GM18508 (cell line): ENCODE results near the gene MPO.

Source experiments
- ATAC-seq: cut with Tn5 transposase; IDR thresholded peaks from one replicate; pipeline ENCODE4 v1.9.1; 2021; ENCODE audit warnings: moderate number of reproducible peaks; ENCODE audit not compliant: insufficient read depth, unreplicated experiment

MPO gene

DNA sequence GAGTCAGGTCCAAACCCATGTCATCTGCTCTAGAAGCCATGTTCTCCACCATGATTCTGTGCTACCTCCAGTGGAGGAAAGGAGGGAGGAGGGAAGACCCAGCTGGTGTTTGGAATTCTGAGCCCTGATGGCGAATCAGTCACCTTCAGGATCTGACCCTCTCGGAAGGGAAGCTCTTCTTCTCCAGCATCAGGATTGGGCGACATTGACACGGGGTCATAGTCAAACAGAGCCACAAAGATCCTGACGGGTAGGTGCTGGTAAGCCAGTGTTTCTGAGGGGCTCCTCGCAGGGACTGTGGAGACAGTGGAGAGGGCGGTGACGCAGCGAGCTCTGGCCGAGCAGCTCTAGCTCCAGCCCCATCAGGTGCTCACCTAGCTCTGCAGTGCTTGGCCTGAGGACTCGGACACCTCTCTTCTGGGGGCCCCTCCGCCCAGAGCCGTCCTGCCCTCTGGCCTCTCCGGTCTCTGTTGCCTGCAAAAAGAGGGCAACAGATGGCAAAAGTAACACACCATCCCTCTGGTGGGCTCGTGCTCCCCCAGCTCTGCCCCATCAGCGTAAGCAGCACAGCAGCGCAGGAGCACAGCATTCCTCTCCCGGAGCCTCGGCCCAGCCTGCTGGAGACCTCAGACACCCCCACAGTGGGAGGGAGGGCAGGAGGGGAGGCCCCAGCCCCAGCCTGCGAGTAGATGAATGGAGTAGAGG is 26.9 kb upstream of the MPO start:
- no peak for ATAC-seq

DNA sequence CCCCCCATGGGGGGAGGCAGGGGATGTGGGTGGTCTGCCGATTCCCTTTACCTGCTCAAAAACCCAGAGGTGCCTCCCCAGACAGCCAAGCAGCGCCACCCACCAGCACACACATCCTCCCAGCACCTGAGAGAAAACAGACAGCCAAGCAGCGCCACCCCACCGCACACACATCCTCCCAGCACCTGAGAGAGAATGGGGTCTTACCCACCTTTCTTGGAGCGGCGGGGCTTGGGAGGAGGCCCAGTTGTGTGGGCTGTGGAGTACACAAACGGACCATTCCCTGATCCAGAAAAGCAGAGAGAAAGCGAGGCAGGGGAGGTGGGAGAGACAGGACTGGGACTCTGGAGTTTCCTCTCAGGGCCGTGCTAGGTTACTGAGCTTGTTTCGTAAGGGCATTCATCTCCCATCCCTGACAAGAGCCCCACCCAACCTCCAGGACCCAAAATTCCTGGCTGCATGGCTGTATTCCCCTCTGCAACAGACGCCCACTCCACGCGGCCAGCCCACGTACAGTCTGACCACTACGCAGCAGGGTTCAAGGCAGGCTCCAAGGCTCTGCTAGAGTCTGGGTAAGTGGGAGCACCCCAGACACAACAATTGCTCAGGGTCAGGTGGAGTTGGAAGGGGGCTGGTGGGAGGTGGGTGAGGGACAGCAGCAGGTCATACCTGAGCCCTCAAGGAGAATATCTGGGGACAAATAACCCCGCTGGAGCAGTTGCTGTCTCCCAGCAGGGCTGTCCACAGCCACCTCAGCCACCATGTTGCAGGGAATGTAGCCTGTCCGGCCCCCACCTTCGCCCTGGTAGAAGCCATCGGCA is 25.6 kb upstream of the MPO start:
- no peak for ATAC-seq

DNA sequence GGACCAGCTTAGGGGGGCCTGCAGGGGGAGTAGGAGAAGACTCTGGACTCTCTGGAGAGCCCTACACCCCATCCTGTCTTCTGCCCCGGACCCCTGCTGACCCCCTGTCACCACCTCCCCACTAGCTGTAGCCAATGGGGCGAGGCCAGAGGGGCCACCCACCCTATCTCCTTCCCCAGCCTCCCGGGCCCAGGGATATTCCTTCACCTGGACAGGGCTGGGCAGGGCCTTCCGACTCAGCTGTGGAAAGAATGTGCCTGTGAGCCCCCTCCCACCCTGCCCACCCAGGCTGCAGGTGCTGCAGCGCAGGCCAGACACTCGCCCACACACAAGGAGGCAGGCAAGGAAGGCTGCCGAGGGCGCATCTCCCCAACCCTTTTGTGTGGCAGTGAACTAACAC is 24.9 kb upstream of the MPO start:
- no peak for ATAC-seq

DNA sequence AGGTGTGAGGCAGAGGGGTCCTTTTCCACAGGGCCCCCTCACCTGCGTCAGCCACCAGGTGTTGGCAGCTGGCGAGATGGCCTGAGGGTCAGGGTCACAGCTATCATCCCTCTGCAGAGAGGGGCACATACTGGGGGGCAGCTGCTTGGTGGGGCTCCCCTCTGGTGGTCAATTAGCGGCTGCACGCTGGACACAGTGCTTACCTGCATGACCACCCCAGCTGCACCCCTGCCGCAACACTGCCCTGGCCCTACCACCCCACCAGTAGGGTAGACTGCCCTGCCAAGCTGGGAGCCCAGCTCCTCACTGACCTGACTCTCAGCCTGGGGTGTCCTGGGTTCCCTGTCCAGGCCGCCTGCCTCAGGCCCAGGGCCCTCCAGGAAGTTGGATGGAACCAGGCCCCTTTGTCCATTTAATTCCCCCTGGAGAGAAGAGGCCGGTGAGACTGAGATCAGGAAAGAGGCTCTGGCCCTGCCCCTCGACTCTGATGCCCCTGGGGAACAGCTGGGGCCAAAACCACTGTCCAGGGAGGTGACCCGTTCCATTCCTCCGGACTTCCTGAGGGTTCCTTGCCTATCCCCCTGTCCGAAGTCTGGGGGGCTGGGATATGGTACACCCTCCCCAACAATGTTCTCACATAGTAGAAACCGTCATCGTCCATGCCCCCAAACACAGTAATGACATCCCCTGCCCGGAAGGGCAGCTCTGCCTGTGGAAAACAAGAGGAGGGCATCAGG is 24.2 kb upstream of the MPO start:
- ATAC-seq: no peak

DNA sequence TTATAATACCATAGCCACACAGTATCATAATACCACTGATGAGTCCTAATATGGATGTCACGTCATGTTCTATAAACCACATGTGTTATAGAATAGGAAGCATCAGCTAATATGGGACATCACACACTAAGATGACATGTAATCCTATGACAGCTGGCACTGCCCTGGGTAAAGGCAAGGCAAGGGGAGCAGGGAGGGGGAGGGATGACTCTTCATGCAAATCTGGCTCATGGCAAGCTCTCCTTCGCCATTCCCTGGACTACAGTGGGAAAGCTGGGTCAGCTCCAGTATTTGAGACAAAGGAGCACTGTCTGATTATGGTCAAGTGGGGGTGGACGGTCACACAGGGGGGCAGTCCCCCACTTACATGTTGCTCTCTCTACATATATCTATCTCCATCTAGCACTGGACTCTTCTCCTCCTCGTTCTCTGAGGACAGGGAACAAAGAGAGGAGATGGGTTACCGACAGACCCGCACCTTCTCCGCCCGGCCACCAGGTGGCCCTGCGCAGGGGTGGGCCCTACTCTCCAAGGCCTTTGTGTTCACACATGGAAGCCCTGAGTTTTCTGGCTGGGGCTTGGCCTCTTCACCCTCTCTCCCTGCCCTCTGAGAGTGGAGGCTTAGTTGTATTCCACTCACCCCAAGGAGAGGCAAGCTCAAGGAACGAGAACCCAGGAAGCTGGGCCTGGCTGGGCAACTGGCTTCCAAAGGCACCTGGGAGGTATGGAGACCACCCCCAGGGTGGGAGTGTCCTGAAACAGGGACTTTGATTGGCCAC is 23.4 kb upstream of the MPO start:
- ATAC-seq: no peak

DNA sequence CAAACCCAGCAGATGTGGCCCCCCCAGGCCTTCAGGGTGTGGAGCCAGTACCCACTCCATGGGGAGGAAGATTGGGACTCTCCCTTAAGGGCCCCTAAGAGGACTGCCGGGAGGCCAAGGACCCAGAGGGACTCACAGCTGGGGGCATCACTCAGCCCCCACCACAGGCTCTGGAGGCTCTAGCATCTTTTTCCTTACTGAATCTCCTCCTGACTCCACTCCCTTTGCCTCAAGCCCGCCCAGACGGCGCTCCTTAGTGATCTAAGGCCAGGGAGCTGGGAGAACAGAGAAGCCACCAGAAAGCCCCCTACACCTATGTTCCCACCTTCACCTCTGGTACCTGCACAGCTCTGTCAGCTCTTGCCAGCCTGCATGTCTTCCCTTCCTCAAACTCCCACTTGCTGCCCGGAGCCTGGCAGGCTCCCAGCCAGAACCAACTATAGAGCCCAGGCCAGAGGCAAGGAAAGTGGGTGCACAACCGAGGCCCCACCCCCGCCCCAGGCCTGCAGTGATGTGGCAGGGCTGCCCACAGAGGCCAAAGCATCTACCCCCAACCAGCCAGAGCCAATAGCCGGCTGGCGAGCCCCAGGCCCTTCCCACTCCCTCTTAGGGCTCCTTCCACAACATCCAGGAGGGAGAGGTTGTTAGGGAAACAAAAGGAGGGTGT is 22.3 kb upstream of the MPO start:
- no peak for ATAC-seq

DNA sequence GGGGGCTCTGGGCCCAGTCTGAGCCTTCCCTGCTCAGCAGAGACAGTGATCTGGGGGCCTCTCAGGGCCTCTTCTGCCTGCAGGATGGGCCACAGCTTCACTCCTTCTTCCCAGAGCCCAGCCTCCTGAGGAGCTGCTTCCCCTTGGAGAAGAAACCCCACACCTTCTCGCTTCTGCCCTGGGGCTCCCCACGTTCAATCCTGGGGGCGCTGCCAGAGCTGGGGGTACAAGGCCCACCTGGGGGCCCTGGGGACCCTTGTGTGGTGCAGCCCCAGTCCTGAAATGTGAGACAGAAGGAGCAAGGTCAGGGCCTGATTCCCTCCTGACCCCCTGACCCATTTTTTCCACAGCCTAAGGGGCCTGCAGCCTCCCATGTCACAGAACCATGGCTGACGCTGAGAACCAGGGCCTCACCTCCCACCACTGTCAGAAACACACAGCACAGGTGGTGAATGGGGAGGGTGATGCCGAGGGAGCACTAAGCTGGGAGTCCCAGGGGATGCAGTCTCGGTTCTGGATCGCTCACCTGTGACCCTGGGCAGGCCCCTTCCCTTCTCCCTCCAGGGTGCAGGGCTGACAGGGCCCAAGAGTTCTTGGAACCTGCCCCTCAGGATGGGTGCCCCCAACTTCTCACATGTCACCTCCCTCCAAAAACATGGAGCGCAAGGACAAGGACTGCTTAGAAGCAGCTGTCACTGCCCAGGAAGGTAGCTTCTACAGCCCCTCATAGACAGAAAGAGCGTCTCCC is 21.6 kb upstream of the MPO start:
- no peak for ATAC-seq

DNA sequence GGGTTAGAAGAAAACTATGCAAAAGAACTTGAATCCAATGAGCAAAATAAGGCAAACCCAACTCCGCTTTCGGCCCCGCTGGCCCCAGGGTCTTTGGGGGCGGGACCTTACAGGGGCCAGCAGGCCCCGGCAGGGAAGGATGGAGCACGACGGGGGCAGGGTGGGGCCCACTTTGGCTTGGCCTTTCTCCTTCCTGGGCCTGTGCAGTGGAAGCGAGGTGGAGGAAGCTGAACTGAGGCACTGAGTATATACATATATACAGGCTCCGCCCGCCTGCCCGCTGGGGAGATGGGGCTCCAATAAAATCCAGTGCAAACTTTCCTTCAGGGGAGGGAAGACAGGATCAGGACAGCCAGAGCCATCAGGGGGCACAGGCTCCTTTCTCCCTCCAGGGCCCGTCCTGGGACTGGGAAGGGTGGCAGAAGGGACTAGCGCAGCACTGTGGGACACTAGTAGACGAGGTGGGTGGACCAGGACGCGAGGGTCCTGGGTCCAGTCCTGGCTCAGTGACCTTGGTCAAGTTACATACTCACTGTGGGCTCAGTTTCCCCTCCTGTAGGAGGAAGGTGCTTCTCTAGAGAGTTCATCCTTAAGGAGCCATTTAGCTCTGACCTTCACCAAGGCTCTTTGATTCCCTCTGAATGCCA is 20.9 kb upstream of the MPO start:
- ATAC-seq: no peak

DNA sequence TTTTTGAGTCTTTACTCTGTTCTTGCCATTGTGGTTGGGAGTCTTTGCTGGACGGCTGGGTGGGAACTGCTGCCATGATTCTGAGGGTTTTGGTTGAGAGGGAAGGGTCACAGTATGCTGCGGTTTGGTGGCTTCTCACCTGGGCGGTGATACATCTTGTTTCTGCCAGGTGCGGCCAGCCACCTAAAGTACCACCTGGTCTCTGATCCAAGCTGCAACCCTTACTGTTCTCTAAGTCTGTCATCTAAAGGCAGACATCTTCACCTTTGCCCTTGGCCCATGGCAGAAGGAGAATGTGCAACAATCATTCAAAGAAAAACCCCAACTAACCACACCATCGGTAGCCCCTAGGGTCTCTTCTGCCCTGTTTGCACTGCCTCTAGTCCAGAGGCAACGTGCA is 19.6 kb upstream of the MPO start:
- no peak for ATAC-seq

DNA sequence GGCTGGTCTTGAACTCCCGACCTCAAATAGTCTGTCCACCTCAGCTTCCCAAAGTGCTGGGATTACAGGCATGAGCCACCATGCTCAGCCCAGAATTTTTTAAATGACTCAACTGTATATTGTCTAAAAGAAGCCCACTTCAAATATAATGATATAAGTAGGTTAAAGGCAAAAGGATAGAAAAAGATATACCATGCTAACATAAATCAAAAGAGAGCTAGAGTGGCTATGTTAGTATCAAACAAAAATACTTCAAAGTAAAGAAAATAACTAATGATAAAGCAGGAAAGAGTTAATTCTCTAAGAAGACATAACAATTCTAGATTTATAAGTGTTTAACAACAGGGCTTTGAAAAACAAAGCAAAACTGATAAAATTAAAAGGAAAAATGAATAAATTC is 13.3 kb upstream of the MPO start:
- ATAC-seq: no peak

DNA sequence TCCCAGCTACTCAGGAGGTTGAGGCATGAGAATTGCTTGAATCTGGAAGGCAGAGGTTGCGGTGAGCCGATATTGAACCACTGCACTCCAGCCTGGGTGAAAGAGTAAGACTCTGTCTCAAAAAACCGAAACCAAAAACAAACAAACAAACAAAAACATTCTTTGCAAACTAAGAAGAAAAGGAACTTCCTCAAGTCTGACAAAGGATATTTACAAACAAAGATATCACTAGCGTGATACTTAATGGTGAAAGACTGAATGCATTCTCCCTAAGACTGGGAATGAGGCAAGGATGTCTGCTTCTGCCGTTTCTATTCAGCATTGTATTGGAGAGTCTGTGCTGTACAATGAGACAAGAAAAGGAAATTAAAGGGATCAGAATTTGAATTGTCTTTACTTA is 10.5 kb upstream of the MPO start:
- no peak for ATAC-seq

DNA sequence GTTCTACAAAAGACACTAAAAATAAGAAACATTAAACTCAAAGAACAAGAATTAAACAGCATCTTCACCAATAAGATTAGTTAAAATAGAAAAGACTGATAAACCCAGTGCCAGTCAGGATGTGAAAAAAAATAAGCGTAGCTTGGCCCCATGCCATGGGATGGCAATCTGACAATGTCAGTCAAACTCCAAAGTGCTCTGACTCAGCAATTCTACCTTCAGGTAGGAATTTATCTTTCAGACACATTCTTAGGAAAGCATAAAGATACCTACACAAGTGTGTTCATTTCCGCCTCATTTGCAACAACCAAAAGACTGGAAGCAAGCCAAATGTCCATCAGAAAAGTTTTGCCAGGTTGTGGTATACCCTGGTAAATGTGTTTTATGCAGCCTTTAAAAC is 9.1 kb upstream of the MPO start:
- no peak for ATAC-seq

DNA sequence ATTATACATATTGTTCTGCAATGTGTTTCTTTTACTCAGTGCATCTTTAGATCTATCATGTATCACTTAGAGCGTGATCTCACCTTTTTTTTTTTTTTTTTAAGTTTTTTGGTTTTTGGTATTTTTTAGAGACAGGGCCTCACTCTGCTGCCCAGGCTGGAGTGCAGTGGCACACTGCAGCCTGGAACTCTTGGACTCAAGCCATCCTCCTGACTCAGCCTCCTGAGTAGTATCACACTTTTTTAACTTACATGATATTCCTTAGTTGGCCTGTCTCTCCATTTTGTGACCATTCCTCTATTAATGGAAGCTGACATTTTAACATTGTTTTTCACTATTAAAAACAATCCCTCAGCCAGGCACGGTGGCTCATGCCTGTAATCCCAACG is 4.7 kb upstream of the MPO start:
- no peak for ATAC-seq

DNA sequence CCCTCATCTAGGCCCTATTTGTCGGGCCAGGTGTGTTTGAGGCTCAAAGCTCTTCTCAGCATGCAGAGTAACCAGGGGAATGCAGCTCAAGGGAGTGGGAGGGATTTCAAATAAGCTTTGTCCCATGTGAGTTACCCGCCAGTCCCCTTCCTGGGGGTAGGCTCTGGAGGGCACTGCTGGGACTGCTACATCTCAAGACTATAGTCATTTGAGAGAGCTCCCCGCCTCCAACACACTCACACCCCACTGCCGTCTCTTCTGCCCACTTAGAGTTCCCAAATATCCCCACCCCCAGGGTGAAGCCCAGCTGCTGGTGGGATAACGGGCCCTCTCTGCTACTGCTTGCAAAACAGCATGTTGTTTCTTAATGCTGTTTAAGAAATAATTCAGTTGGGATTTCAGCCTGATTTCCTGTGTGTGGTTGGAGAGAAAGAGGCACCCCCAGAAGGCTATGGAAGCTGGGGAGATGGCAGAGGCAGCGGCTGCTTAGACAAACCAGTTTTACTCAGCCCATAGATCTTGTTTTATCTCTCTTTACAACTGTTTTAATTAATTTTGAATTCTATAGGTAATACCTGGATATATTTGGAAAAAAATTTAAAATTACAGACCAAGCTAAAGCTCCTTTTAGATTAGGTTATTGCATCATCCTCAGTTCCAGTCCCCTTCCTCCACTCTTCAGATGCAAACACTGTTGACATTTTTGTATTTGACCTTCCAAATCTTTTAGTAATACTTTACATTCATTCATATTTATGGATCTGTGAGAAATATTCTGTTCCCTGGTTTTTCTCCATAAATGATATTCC is 4.1 kb upstream of the MPO start:
- ATAC-seq: no peak

DNA sequence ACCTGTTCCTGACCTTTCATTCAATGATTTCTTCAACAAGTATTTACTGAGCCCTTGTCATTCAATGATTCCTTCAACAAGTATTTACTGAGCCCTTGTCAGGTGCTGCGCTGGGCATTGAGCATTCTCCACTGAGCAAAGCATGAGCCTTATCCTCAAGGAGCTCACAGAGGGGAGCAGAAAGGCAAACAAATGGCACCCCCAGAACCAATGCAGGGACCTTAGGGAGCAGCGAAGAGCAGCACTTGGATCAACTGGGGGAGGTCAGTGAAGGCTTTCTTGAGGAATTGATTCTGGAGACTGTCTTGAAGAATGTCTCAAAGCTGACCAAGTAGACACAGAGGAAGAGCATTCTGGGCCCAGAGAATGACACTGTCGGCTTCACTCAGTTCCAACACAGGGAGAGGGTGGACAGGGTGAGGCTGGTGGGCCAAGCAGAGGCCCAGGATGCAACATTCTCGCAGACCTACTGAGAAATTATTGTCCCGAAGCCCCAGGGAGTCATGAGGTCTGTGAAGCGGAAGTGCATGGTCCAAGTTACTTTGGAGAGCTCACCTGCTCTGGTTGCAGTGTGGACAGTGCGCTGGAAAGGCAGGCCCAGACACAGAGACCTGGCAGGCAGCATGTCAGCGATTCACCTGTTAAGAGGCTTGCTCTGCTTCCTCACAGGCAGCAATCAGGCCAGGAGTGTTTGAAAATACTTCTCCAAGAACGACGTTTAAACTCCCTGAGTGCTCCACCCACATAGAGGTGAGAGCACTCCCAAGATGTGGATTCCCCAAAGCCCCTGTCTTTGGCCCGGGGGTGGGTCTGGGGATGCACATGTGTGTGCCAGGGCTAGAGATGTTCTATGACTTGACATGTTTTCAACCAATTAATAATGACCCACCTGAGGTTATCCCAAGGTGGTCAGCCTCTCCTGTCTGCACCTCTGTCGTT is 3.2 kb upstream of the MPO start:
- ATAC-seq: no peak

DNA sequence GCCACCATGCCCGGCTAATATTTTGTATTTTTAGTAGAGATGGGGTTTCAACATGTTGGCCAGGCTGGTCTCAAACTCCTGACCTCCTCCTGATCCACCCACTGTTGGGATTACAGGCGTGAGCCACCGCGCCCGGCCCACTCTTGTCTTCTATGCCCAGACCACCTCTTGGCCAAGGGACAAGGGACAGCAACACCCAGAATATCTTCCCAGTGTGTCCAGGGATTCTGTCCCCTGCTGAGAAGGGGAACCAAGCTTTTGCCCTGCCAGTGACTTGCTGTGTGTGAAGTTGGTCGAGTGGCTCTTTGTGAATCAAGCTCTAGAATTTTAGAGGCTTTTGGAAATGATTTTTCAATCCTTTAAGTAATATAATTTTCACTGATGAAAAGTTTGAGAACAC is 1.7 kb upstream of the MPO start:
- no peak for ATAC-seq

DNA sequence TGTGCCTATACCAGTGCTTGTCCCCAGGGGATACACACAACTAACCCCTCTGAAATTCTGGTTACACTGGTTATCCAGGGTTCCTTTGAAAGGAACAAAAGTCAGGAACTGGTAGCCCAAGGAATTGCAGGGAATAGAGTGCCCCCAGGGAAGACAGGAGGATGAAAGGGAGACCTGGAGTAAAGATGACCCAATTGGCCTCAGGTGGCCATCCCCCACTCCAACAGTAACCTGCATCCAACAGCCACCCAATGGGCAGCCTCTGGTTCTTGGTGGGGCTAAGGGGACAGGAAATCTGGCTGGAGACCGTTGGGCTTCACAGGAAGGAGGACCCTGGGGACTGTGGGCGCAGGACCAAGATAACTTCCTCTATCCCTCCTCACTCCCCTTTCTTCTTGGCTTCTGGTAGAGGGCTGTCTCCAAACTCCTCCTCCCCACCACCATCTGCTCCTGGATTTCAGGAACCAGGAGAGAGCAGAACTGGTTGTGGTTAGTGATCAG is 826 bp upstream of the MPO start:
- no peak for ATAC-seq
